Loucy (cell line): ENCODE measurements around the gene SYT2.

Source experiments
- CTCF ChIP-seq: fragments of 200-600 bp; sonication (generic); conservative IDR thresholded peaks from 2 replicates; pipeline ENCODE4 v1.5.1; 2014; ENCODE audit warnings: mild to moderate bottlenecking, antibody characterized with exemption, low read length
- EZH2phosphoT487 ChIP-seq: fragments of 200-600 bp; IDR thresholded peaks from 2 replicates; pipeline ENCODE4 v1.6.1; 2018; ENCODE audit warnings: antibody characterized with exemption, mild to moderate bottlenecking, moderate library complexity, borderline replicate concordance

GRCh38 chr1:202578001-202578504 lies 132.2 kb downstream of the SYT2 start:
- no peak for TF ChIP-seq CTCF
- TF ChIP-seq EZH2phosphoT487: no peak
